ENCODE results near the gene CLEC2B. TPM values are rescaled to one million over a fixed set of nuclear protein-coding genes. Genes with fewer than 3 reads are reported as not detected.

Gene CLEC2B
- total RNA-seq, 2 donors from 2014 or later: 26.7 to 70.3 TPM

- peak overlapping the region; percentile 86 to 92 for H3K27ac Mint-ChIP-seq
Observed at GRCh38 chr12:9813821-9814798, 55.0 kb downstream of the CLEC2B start.

GRCh38 chr12:9811621-9812020, 57.5 kb downstream of the CLEC2B start:
- peaks cover 0 to 7% of the 10 kb centered on the region in 2 donors for H3K27me3 Mint-ChIP-seq
- H3K36me3 Mint-ChIP-seq: no peaks in the 10 kb centered on the region
- H3K4me1 Mint-ChIP-seq (ENCODE audit: low read depth in 2 of 2): peaks cover 32 to 36% of the 10 kb centered on the region in 2 donors
- no peak overlapping the region for H3K4me3 Mint-ChIP-seq
- ATAC-seq (no peak), DNase-seq (ENCODE audit: low spot score) (no peak)
- H3K27ac Mint-ChIP-seq: peak overlapping the region in 1 of 2 donors; percentile 26
- no peaks in the 10 kb centered on the region for H3K9me3 Mint-ChIP-seq

More at GRCh38 chr12:9813821-9814798, 55.0 kb downstream of the CLEC2B start:
- Mint-ChIP-seq H3K4me1 (ENCODE audit: low read depth in 2 of 2) (peaks cover 44 to 48% of the 10 kb centered on the region in 2 donors), H3K27me3 (no peaks in the 10 kb centered on the region), H3K4me3 (peak overlapping the region; percentile 89), H3K36me3 (no peaks in the 10 kb centered on the region), H3K9me3 (no peaks in the 10 kb centered on the region)
- ATAC-seq: peak; percentile 98
- peak; percentile 92 for DNase-seq (ENCODE audit: low spot score)

DNA sequence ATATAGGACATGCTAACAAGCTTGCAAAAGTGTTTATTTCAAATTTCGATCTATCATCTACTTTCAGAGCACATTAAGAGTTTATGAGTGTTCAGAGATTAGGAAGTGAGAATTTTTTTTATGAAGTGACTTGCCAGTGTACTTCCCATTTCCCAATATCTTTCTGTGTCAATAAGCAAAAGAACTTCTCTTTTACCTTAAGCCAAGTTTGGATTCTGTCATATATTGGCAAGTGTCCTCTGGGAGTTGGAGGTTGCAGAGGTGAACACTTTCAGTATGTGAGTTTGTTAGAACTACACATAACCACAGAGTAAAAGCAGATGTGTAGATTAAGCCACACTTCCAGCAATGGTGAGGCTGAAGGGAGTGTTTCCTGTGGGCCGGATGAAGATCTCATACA, 58.5 kb downstream of the CLEC2B start:
- DNase-seq (ENCODE audit: low spot score) (no peak), ATAC-seq (no peak)
- no peaks in the 10 kb centered on the region for H3K9me3 Mint-ChIP-seq
- peaks cover 26 to 29% of the 10 kb centered on the region in 2 donors for H3K4me1 Mint-ChIP-seq (ENCODE audit: low read depth in 2 of 2)
- no peak overlapping the region for H3K4me3 Mint-ChIP-seq
- no peaks in the 10 kb centered on the region for H3K36me3 Mint-ChIP-seq
- H3K27me3 Mint-ChIP-seq: peaks cover 0 to 7% of the 10 kb centered on the region in 2 donors
- H3K27ac Mint-ChIP-seq: peak overlapping the region; percentile 26 to 30

DNA sequence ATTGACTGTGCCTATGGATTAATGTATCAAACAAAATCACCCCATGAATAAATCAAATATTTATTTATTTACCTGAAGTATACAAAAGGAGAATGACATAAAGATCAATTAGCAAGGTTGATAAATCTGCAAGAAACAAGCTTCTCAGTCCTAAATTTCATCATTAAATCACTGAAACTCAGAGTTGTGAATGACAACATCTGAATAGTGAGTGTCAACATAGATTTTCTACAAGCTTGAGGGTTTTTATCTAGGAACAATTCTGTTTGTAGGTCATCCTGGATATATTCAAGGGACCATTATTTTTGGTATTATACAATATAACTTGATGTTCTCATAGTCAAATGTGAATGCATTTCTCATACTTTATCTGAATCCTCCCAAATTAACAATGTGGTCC, 59.3 kb downstream of the CLEC2B start:
- no peak overlapping the region for H3K27ac Mint-ChIP-seq
- H3K4me1 Mint-ChIP-seq (ENCODE audit: low read depth in 2 of 2): peaks cover 23 to 25% of the 10 kb centered on the region in 2 donors
- DNase-seq (ENCODE audit: low spot score) (no peak), ATAC-seq (no peak)
- no peaks in the 10 kb centered on the region for H3K36me3 Mint-ChIP-seq
- peaks cover 0 to 7% of the 10 kb centered on the region in 2 donors for H3K27me3 Mint-ChIP-seq
- H3K9me3 Mint-ChIP-seq: no peaks in the 10 kb centered on the region
- no peak overlapping the region for H3K4me3 Mint-ChIP-seq

DNA sequence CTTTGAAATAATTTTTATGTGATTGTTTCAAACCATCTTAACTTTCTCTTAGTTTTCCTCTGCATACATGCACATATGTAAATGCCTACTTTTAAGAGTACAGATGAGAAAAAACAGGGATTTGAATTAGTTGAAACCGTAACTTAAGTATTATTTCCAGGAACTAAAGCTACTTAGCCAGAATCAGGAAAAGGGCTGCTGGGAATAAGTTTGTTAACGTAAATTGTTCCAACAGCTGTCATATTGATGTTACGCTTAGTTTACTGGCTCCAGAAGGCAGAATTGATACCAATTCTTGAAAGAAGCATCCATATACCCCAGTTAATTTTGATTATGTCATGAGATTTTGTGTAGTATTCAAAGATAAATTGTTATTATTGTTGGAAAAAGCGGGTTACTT, 59.8 kb downstream of the CLEC2B start:
- DNase-seq (ENCODE audit: low spot score) (no peak), ATAC-seq (no peak)
- H3K36me3 Mint-ChIP-seq: no peaks in the 10 kb centered on the region
- H3K4me1 Mint-ChIP-seq (ENCODE audit: low read depth in 2 of 2): peaks cover 20 to 23% of the 10 kb centered on the region in 2 donors
- H3K27ac Mint-ChIP-seq: no peak overlapping the region
- H3K9me3 Mint-ChIP-seq: no peaks in the 10 kb centered on the region
- H3K4me3 Mint-ChIP-seq: no peak overlapping the region
- H3K27me3 Mint-ChIP-seq: peaks cover 2 to 7% of the 10 kb centered on the region in 2 donors

DNA sequence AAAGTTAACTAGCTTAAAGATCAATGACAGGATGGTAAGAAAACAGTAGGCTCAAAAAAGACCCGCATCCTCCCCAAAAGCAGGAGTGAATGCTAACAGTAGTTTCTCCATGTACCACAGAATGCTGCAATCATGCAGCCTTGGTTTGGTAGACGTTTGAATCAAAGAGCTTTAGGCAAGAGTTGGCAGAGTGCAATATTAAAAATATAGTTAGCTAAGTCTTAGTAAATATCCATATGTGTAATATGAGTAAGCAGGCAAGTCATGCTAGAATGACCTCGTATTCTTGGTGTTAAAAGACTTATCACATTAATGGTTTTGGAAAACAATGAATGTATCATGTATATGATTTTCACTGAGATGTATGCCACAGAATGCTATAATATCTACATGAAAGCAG, 60.6 kb downstream of the CLEC2B start:
- ATAC-seq (no peak), DNase-seq (ENCODE audit: low spot score) (no peak)
- Mint-ChIP-seq H3K27me3 (peaks cover 2 to 7% of the 10 kb centered on the region in 2 donors), H3K36me3 (no peaks in the 10 kb centered on the region), H3K4me3 (no peak overlapping the region), H3K9me3 (no peaks in the 10 kb centered on the region), H3K27ac (no peak overlapping the region), H3K4me1 (ENCODE audit: low read depth in 2 of 2) (peaks cover 13 to 18% of the 10 kb centered on the region in 2 donors)

GRCh38 chr12:9806714-9807113, 62.4 kb downstream of the CLEC2B start:
- Mint-ChIP-seq H3K27me3 (peaks cover 2 to 7% of the 10 kb centered on the region in 2 donors), H3K9me3 (no peaks in the 10 kb centered on the region), H3K4me3 (no peak overlapping the region), H3K27ac (no peak overlapping the region), H3K4me1 (ENCODE audit: low read depth in 2 of 2) (peaks cover 9 to 13% of the 10 kb centered on the region in 2 donors), H3K36me3 (no peaks in the 10 kb centered on the region)
- ATAC-seq: no peak
- DNase-seq (ENCODE audit: low spot score): no peak

- Mint-ChIP-seq H3K4me3 (no peak overlapping the region), H3K4me1 (ENCODE audit: low read depth in 2 of 2) (peaks cover 4 to 9% of the 10 kb centered on the region in 2 donors), H3K27ac (no peak overlapping the region), H3K36me3 (no peaks in the 10 kb centered on the region), H3K9me3 (no peaks in the 10 kb centered on the region), H3K27me3 (peaks cover 2 to 7% of the 10 kb centered on the region in 2 donors)
- ATAC-seq (no peak), DNase-seq (ENCODE audit: low spot score) (no peak)
Observed at GRCh38 chr12:9805883-9806282, 63.3 kb downstream of the CLEC2B start.

Other genes starting within 250 kb of the CLEC2B start
- gene CLEC2D, start 199.6 kb downstream of the CLEC2B start, total RNA-seq: 100 to 1,000 TPM in 1 of 2 donors, 10 to 100 TPM in 1; 95.2 to 122 TPM
- gene CLECL1, start 136.3 kb downstream of the CLEC2B start, total RNA-seq: 1 to 10 TPM; 1.3 to 2.8 TPM
- 10 to 100 TPM; 53.6 to 55.6 TPM for gene CD69, start 108.5 kb downstream of the CLEC2B start, total RNA-seq
- 1 to 10 TPM; 1.7 to 2.1 TPM for gene KLRF1, start 41.9 kb downstream of the CLEC2B start, total RNA-seq
- gene KLRF2, start 12.1 kb upstream of the CLEC2B start, total RNA-seq: not detected
- gene CLEC2A, start 63.0 kb upstream of the CLEC2B start, total RNA-seq: not detected
- gene CLEC12A, start 102.1 kb upstream of the CLEC2B start, total RNA-seq: 1 to 10 TPM; 2.0 to 4.8 TPM
- not detected for gene CLEC1B, start 129.8 kb upstream of the CLEC2B start, total RNA-seq
- under 1 TPM in 1 of 2 donors, not detected in 1; 0.57 TPM for gene CLEC12B, start 141.3 kb upstream of the CLEC2B start, total RNA-seq
- gene CLEC9A, start 161.3 kb upstream of the CLEC2B start, total RNA-seq: not detected
- gene CLEC1A, start 229.6 kb upstream of the CLEC2B start, total RNA-seq: not detected